Heart left ventricle (tissue), 16 donors: ENCODE data around the gene CTNNA3. TPM values are rescaled to one million over a fixed set of nuclear protein-coding genes. Genes with fewer than 3 reads are reported as not detected.
A peak's percentile ranks its signal among the peaks of the same experiment; 100 is the strongest.

Experiments used
- ATAC-seq, 4 donors: fragments of 200-7000 bp; cut with Tn5 transposase; one replicate each; pipeline ENCODE4 v1.9.1; 2020 to 2022; ENCODE audit warnings: moderate library complexity in 4 of 4, mild to moderate bottlenecking in 3 of 4, moderate number of reproducible peaks in 1 of 4
- DNase-seq, 5 donors: peaks; one replicate each; pipeline ENCODE4 v3.0.0-alpha.2; 2020
- H3K27ac ChIP-seq, 12 donors: fragments of 200-600 bp; sonication (generic) in 4 of 12; one replicate each; pipeline versions ENCODE4 v1.5.0 to v1.8.0; 2016 to 2022; ENCODE audit warnings: mild to moderate bottlenecking in 2 of 12
- H3K27me3 ChIP-seq, 9 donors: fragments of 200-600 bp; sonication (generic) in 2 of 9; one replicate each; pipeline versions ENCODE4 v1.5.1 to v1.8.0; 2016 to 2022; ENCODE audit warnings: mild to moderate bottlenecking in 3 of 9
- H3K36me3 ChIP-seq, 9 donors: fragments of 200-600 bp; sonication (generic) in 2 of 9; one replicate each; pipeline versions ENCODE4 v1.5.0 to v1.8.0; 2018 to 2022; ENCODE audit warnings: mild to moderate bottlenecking in 2 of 9
- H3K4me1 ChIP-seq, 12 donors: fragments of 200-600 bp; sonication (generic) in 4 of 12; one replicate each; pipeline versions ENCODE4 v1.5.0 to v1.8.0; 2016 to 2022; ENCODE audit warnings: mild to moderate bottlenecking in 3 of 12
- H3K4me3 ChIP-seq, 12 donors: fragments of 200-600 bp; sonication (generic) in 4 of 12; one replicate each; pipeline versions ENCODE4 v1.5.0 to v1.8.0; 2017 to 2022; ENCODE audit warnings: mild to moderate bottlenecking in 9 of 12, moderate library complexity in 4 of 12
- H3K9me3 ChIP-seq, 12 donors: fragments of 200-600 bp; sonication (generic) in 4 of 12; one replicate each; pipeline versions ENCODE4 v1.5.0 to v1.8.0; 2016 to 2022; ENCODE audit warnings: mild to moderate bottlenecking in 1 of 12
- CTCF ChIP-seq, 12 donors: fragments of 200-600 bp; sonication (generic) in 4 of 12; IDR thresholded peaks; one replicate each; pipeline versions ENCODE4 v1.5.0 to v1.8.0; 2018 to 2022; ENCODE audit warnings: antibody characterized with exemption in 12 of 12, mild to moderate bottlenecking in 5 of 12
- POLR2A ChIP-seq, 2 donors: fragments of 450-650 bp; IDR thresholded peaks; one replicate each; pipeline ENCODE4 v1.6.1; 2017; ENCODE audit warnings: antibody characterized with exemption in 2 of 2, mild to moderate bottlenecking in 2 of 2, moderate library complexity in 2 of 2
- WGBS, 4 donors: extraction: QIAGEN DNeasy Blood & Tissue Kit in 2 of 4; methylation state at CpG; one replicate each; pipeline versions ENCODE4 v1.1.5 to v1.1.7; 2013 to 2018; 5-methylcytosine and 5-hydroxymethylcytosine counted together
- intact Hi-C, 10 donors: fragments of 100-400 bp; cut with DNase I; formaldehyde crosslinking; loops; one replicate each; pipeline versions ENCODE4 v1.11.1 to v1.14.2; 2022
- polyA plus RNA-seq, 2 donors: library from polyadenylated mRNA; stranded (reverse); fragments of 200-250 nt; gene quantifications; one replicate each; pipeline ENCODE4 v1.2.3, GENCODE V29; 2013
- total RNA-seq, 9 donors: library from RNA; depleted of rRNA in 2 of 9; stranded (reverse); fragments of >200 nt in 2 of 9; fragmentation: NEBNext Ultra II Directional in 3 of 9; extraction: Animal tissue kit (Norgen Biotek cat#: 25700) in 3 of 9; gene quantifications; one replicate each; pipeline versions ENCODE4 v1.1.0 to v1.2.4, GENCODE V29; 2016 to 2023
- donor health status: ischemic (EF 13 %, LVEDD 7.1; RV severe dilation, severe dysfunction).
- donor health status: healthy with polysubstance abuse.
- donor health status: DM: no; HTN: yes; CAD: no.
- donor health status: DM: no; HTN: no; CAD: no.
- donor health status: ischemic (EF 25% LVEDD 6.9; RV normal size, moderate dysfunction).
- donor health status: ischemic (EF 25% LVEDD 5.7; RV mildly dilated, moderate dysfunction).
- donor health status: healthy.
- donor health status: DM: yes; HTN: yes; CAD: no.
- donor health status: ischemic (EF 35%, LVEDD 5.7; RV mildly dilated, moderate dysfunction).
- donor health status: nonischemic (EF 11% LVEDD 7.7; RV severe dilation, severe dysfunction).
- donor health status: DM: yes; HTN: yes; CAD: no.
- donor health status: PGD.
- donor health status: ischemic (EF 29% LVEDD 5.4; RV normal size, mild dysfunction).
- donor health status: nonischemic (EF 23%, LVEDD 6.1; RV moderate dilation, normal function).

CTNNA3 gene
- total and polyA plus RNA-seq, 11 donors: 4.8 to 200 (median 99.0) TPM

- TF ChIP-seq POLR2A (IDR thresholded peaks at IDR 0.05) (no peak), CTCF (IDR thresholded peaks at IDR 0.05) (peak; percentile 4 to 54 (median 41))
- no peaks in the 10 kb centered on the region for H3K36me3 ChIP-seq
- no peak overlapping the region for H3K27ac ChIP-seq
- H3K27me3 ChIP-seq: no peaks in the 10 kb centered on the region
- 84 to 94% (median 90%) methylated on average over 2 of the region's 2 CpGs for WGBS, 4 donors
- H3K9me3 ChIP-seq: no peaks in the 10 kb centered on the region
- no peak overlapping the region for H3K4me3 ChIP-seq
- H3K4me1 ChIP-seq: no peaks in the 10 kb centered on the region
- intact Hi-C loops: no loop called here
- no peak for DNase-seq
- no peak for ATAC-seq
Measured at GRCh38 chr10:67306588-67307205, 389.3 kb downstream of the CTNNA3 start.

- intact Hi-C loops: no loop called here
- Histone ChIP-seq H3K27me3 (no peaks in the 10 kb centered on the region), H3K4me3 (no peak overlapping the region), H3K36me3 (no peaks in the 10 kb centered on the region), H3K27ac (no peak overlapping the region), H3K9me3 (no peaks in the 10 kb centered on the region), H3K4me1 (no peaks in the 10 kb centered on the region)
- no peak for DNase-seq
- TF ChIP-seq CTCF (IDR thresholded peaks at IDR 0.05) (no peak), POLR2A (IDR thresholded peaks at IDR 0.05) (no peak)
- ATAC-seq: no peak
- WGBS, 4 donors: 86 to 94% (median 93%) methylated on average over 3 of the region's 3 CpGs
Measured at GRCh38 chr10:67302701-67303100, 393.3 kb downstream of the CTNNA3 start.

GRCh38 chr10:67299761-67300160 lies 396.2 kb downstream of the CTNNA3 start:
- TF ChIP-seq CTCF (IDR thresholded peaks at IDR 0.05) (no peak), POLR2A (IDR thresholded peaks at IDR 0.05) (no peak)

GRCh38 chr10:67297637-67298181 lies 398.3 kb downstream of the CTNNA3 start:
- intact Hi-C loops: no loop called here
- Histone ChIP-seq H3K4me1 (no peaks in the 10 kb centered on the region), H3K27me3 (no peaks in the 10 kb centered on the region), H3K4me3 (no peak overlapping the region), H3K27ac (no peak overlapping the region), H3K36me3 (no peaks in the 10 kb centered on the region), H3K9me3 (no peaks in the 10 kb centered on the region)
- WGBS, 4 donors: 77 to 85% (median 81%) methylated on average over 4 of the region's 4 CpGs
- DNase-seq: no peak
- ATAC-seq: no peak
- no peak for TF ChIP-seq POLR2A (IDR thresholded peaks at IDR 0.05)
- TF ChIP-seq CTCF (IDR thresholded peaks at IDR 0.05): no peak

More at GRCh38 chr10:67299761-67300160, 396.2 kb downstream of the CTNNA3 start:
- H3K27ac ChIP-seq: no peak overlapping the region
- no peaks in the 10 kb centered on the region for H3K36me3 ChIP-seq
- ATAC-seq: no peak
- intact Hi-C loops: no loop called here
- no peak overlapping the region for H3K4me3 ChIP-seq
- no peaks in the 10 kb centered on the region for H3K4me1 ChIP-seq
- 76 to 92% (median 81%) methylated on average over 1 of the region's 1 CpG for WGBS, 4 donors
- H3K9me3 ChIP-seq: no peaks in the 10 kb centered on the region
- DNase-seq: no peak
- H3K27me3 ChIP-seq: no peaks in the 10 kb centered on the region
